ENCODE results near the gene QRSL1. TPM values are rescaled to one million over a fixed set of nuclear protein-coding genes. Genes with fewer than 3 reads are reported as not detected.
A peak's percentile ranks its signal among the peaks of the same experiment; 100 is the strongest.

Gene QRSL1
- total and polyA plus RNA-seq, 10 of the 15 experiments (the other 5 are each of a cell fraction or from before 2014, with no cell fraction given) = 11.9 to 23.5 (median 15.5) TPM

GRCh38 chr6:106637717-106638341 lies 8.5 kb downstream of the QRSL1 start:
- ChIA-PET RAD21 (ENCODE audit: unreplicated experiment) (interaction anchor here (0.8 to 2.1 kb wide), 8 partner anchors 9 to 125 kb away, joined by 3 to 6 read pairs (median 3); no protein-coding TSS in a partner anchor), SMC1A (ENCODE audit: uncharacterized antibody, unreplicated experiment) (interaction anchor here (0.7 to 3.9 kb wide), 13 partner anchors 9 to 207 kb away, joined by 3 to 25 read pairs (median 4); partner anchors contain the start of genes QRSL1 and RTN4IP1), CTCF (interaction anchor here (0.9 to 4.2 kb wide), 5 partner anchors 9 to 342 kb away, joined by 3 to 19 read pairs (median 6); partner anchors contain the start of genes QRSL1 and RTN4IP1), POLR2A (interaction anchor here (0.7 to 2.2 kb wide), 3 partner anchors 11 to 65 kb away, joined by 4 to 10 read pairs (median 5); no protein-coding TSS in a partner anchor)
- H3K4me1 ChIP-seq (ENCODE audit: control insufficient read depth, insufficient read depth, low read length) = peaks cover 49% of the 10 kb centered on the region
- peak overlapping the region; percentile 100 for H3K4me2 ChIP-seq (ENCODE audit: control insufficient read depth, insufficient read depth)
- no TSS peak for BruUV-seq (replicated peaks)
- peaks cover 61% of the 10 kb centered on the region for H3K79me2 ChIP-seq (ENCODE audit: control insufficient read depth, insufficient read depth, low read length)
- H3K9ac ChIP-seq (ENCODE audit: control insufficient read depth, insufficient read depth, low read length) = peak overlapping the region; percentile 52
- ATAC-seq (peak; percentile 87), FAIRE-seq (peak; percentile 79), DNase-seq (ENCODE audit: low read depth, low spot score) (no peak)
- no peaks in the 10 kb centered on the region for H3K27me3 ChIP-seq (replicated peaks in 1 of 2; ENCODE audit: control insufficient read depth in 2 of 2, insufficient read depth in 2 of 2, low read length in 1 of 2)
- peak overlapping the region; percentile 48 for H2AFZ ChIP-seq (ENCODE audit: control insufficient read depth, low read depth, low read length)
- intact Hi-C loops (cut with micrococcal nuclease; ENCODE audit: unreplicated experiment) (loop anchor here (5.0 kb wide), 1 partner anchor 64 kb away; no protein-coding TSS in a partner anchor), in situ Hi-C loops (cut with MboI) (no loop called here)
- H3K36me3 ChIP-seq (ENCODE audit: control insufficient read depth in 2 of 2, insufficient read depth in 2 of 2, low read length in 1 of 2) = peaks cover 0 to 3% of the 10 kb centered on the region in 2 experiments; a peak in 1 of 4 replicates
- H3K4me3 ChIP-seq = peak overlapping the region; percentile 54
- no peaks in the 10 kb centered on the region for H4K20me1 ChIP-seq (ENCODE audit: control insufficient read depth, insufficient read depth)
- peak overlapping the region; percentile 87 for H3K27ac ChIP-seq (ENCODE audit: control insufficient read depth, insufficient read depth)
- no peaks in the 10 kb centered on the region for H3K9me3 ChIP-seq (replicated peaks; ENCODE audit: control insufficient read depth, insufficient read depth, low read length)
- 0% methylated on average over 6 of the region's 6 CpGs for WGBS (ENCODE audit: insufficient coverage, insufficient replicate concordance, low lambda C conversion rate, missing lambda C conversion rate)
- TF ChIP-seq ZNF622 (IDR thresholded peaks at IDR 0.05) (no peak), ZNF687 (IDR thresholded peaks at IDR 0.05) (no peak), BHLHE40 (IDR thresholded peaks at IDR 0.05; ENCODE audit: borderline replicate concordance in 1 of 2, low read depth in 2 of 2, low read length in 1 of 2) (no peak), PAX5 (IDR thresholded peaks at IDR 0.05; ENCODE audit: borderline replicate concordance, low read depth, low read length) (no peak), MTA3 (IDR thresholded peaks at IDR 0.05; ENCODE audit: borderline replicate concordance, low read length) (peak; percentile 45; the same call in 1 of the 2 replicates), RAD21 (IDR thresholded peaks at IDR 0.05; ENCODE audit: insufficient read depth, low read depth, low read length) (no peak), TCF12 (IDR thresholded peaks at IDR 0.05; ENCODE audit: low read depth, low read length) (no peak), SMC3 (IDR thresholded peaks at IDR 0.05; ENCODE audit: borderline replicate concordance, low read length) (no peak), BACH1 (IDR thresholded peaks at IDR 0.05; ENCODE audit: borderline replicate concordance) (no peak), KLF5 (IDR thresholded peaks at IDR 0.05; ENCODE audit: partially characterized antibody) (no peak), KAT2A (conservative IDR thresholded peaks at IDR 0.05; ENCODE audit: control insufficient read depth, low read depth, low read length) (no peak), SMAD5 (IDR thresholded peaks at IDR 0.05; ENCODE audit: low read depth) (no peak), CEBPB (IDR thresholded peaks at IDR 0.05; ENCODE audit: borderline replicate concordance in 1 of 2, low read depth in 2 of 2, low read length in 2 of 2) (no peak; a peak in 1 of 4 replicates), PKNOX1 (IDR thresholded peaks at IDR 0.05) (no peak), RUNX3 (IDR thresholded peaks at IDR 0.05; ENCODE audit: low read length) (peak; percentile 42), NFYB (IDR thresholded peaks at IDR 0.05; ENCODE audit: insufficient read depth, low read depth, low read length) (no peak), ATF3 (IDR thresholded peaks at IDR 0.05; ENCODE audit: borderline replicate concordance, extremely low read depth, low read depth, low read length) (no peak), JUND (IDR thresholded peaks at IDR 0.05; ENCODE audit: low read depth, low read length) (no peak)

Data from GM12878 (cell line).